ENCODE measurements around the gene MAP3K15. TPM values are rescaled to one million over a fixed set of nuclear protein-coding genes. Genes with fewer than 3 reads are reported as not detected.
A peak's percentile ranks its signal among the peaks of the same experiment; 100 is the strongest.
"Not testable (repeated sequence)": the region's sequence is repeated elsewhere in the genome, so short reads cannot be mapped to it uniquely, and the experiment has no call there.

Gene MAP3K15
- total RNA-seq, 2 experiments from 2014 or later, result 0.07 to 0.23 TPM

GRCh38 chrX:19440713-19441112 is 74.6 kb downstream of the MAP3K15 start:
- Mint-ChIP-seq H3K27ac (no peak overlapping the region), H3K9me3 (no peaks in the 10 kb centered on the region), H3K4me1 (no peaks in the 10 kb centered on the region), H3K36me3 (ENCODE audit: low read depth) (no peaks in the 10 kb centered on the region), H3K27me3 (no peaks in the 10 kb centered on the region), H3K4me3 (no peak overlapping the region)
- CTCF ChIA-PET, result no interaction called here
- no peak for DNase-seq
- POLR2A ChIA-PET, result no interaction called here

GRCh38 chrX:19422661-19423060 is 92.6 kb downstream of the MAP3K15 start:
- CTCF ChIA-PET; H3K4me3 Mint-ChIP-seq; H3K4me1 Mint-ChIP-seq; DNase-seq; H3K27me3 Mint-ChIP-seq; H3K9me3 Mint-ChIP-seq; POLR2A ChIA-PET; H3K36me3 Mint-ChIP-seq (ENCODE audit: low read depth); H3K27ac Mint-ChIP-seq: not testable (repeated sequence)

DNA sequence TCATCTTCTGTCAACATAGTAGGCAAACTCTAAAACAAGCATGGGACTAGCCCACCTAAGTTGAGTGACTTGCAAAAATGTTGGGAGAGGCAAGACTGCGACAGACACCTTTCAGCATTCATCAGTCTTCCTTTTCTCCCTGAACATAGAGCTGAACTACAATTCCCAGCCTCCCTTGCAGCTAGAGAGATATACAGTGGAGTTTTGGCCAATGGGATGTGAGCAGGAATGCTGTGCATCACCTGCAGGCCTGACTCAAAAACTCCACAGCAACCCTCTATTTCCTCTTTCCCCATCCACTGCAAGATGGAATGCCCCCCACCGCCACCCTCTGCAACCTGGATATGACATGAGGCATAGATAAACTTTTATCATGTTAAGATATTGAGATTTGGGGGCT is 105.0 kb downstream of the MAP3K15 start:
- Mint-ChIP-seq H3K4me3 (no peak overlapping the region), H3K27ac (no peak overlapping the region), H3K9me3 (no peaks in the 10 kb centered on the region), H3K36me3 (ENCODE audit: low read depth) (no peaks in the 10 kb centered on the region), H3K4me1 (no peaks in the 10 kb centered on the region), H3K27me3 (peaks cover 3% of the 10 kb centered on the region)
- ChIA-PET CTCF (interaction anchor here (0.6 kb wide), 1 partner anchor 957 kb away, joined by 4 read pairs; no protein-coding TSS in a partner anchor), POLR2A (no interaction called here)
- DNase-seq, result no peak

GRCh38 chrX:19403696-19404095 is 111.6 kb downstream of the MAP3K15 start:
- no peaks in the 10 kb centered on the region for H3K4me1 Mint-ChIP-seq
- DNase-seq, result no peak
- H3K27ac Mint-ChIP-seq, result no peak overlapping the region
- POLR2A ChIA-PET, result no interaction called here
- H3K36me3 Mint-ChIP-seq (ENCODE audit: low read depth), result no peaks in the 10 kb centered on the region
- CTCF ChIA-PET, result no interaction called here
- H3K4me3 Mint-ChIP-seq, result no peak overlapping the region
- no peaks in the 10 kb centered on the region for H3K9me3 Mint-ChIP-seq
- H3K27me3 Mint-ChIP-seq, result peaks cover 7% of the 10 kb centered on the region

DNA sequence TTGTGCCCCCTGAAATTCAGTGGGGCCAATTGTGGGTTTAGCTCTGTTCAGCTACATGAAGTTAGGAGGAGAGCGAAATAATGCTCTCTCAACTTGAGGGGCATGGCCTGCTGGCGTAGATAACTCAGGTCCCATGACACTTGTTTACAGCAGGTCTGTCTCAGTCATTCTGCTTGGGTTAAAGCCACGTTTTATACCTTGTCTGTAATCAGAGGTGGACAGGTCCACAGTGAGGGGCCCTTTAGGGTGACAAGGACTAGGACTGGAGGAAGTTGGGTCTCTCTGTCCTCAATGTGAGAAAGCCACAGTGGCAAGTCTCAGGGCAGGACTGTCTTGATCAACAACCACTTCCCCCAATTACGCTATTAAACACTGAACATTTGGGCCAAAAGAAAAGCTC is 122.6 kb downstream of the MAP3K15 start:
- H3K36me3 Mint-ChIP-seq (ENCODE audit: low read depth), result no peaks in the 10 kb centered on the region
- CTCF ChIA-PET, result no interaction called here
- POLR2A ChIA-PET, result no interaction called here

GRCh38 chrX:19392078-19392477 is 123.2 kb downstream of the MAP3K15 start:
- Mint-ChIP-seq H3K9me3 (no peaks in the 10 kb centered on the region), H3K4me1 (no peaks in the 10 kb centered on the region), H3K4me3 (no peak overlapping the region), H3K27ac (no peak overlapping the region), H3K36me3 (ENCODE audit: low read depth) (no peaks in the 10 kb centered on the region), H3K27me3 (no peaks in the 10 kb centered on the region)
- CTCF ChIA-PET, result interaction anchor here (0.8 to 1.4 kb wide), 2 partner anchors 9 to 169 kb away, joined by 3 read pairs; no protein-coding TSS in a partner anchor
- POLR2A ChIA-PET, result no interaction called here
- no peak for DNase-seq

More for the DNA sequence above, 122.6 kb downstream of the MAP3K15 start:
- Mint-ChIP-seq H3K4me1 (no peaks in the 10 kb centered on the region), H3K27ac (no peak overlapping the region), H3K4me3 (no peak overlapping the region), H3K27me3 (no peaks in the 10 kb centered on the region), H3K9me3 (no peaks in the 10 kb centered on the region)
- DNase-seq, result no peak

DNA sequence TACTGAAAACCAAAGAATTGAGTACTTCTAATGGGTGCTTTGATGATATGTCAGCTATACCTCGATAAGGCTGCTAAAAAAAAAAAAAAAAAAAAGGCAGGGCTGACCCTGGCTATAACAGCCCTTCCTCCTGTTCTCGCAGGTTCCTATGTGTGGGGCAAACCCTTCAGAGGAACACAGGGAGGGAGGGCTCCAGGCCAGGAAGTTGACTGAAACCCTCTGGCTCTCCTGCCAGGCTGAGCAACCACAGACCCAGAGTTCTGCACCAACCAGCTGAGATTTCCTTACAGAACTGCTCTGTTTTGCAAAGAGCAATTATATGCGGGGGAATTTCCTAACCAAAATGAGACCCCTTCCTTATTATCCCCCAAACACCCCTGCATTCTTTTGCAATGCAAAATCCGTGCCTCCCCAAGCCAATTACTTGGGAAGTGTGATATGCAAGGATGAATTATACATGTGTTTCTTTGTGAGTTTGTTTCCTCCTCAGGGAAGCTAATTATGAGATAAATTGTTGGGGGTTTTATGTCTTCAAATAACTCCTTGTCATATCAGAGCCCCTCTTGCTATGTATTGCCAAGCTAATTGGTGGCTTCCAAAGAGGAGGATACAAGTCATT is 126.0 kb downstream of the MAP3K15 start:
- Mint-ChIP-seq H3K27me3 (no peaks in the 10 kb centered on the region), H3K9me3 (no peaks in the 10 kb centered on the region), H3K4me1 (no peaks in the 10 kb centered on the region), H3K4me3 (no peak overlapping the region), H3K27ac (no peak overlapping the region), H3K36me3 (ENCODE audit: low read depth) (no peaks in the 10 kb centered on the region)
- ChIA-PET CTCF (no interaction called here), POLR2A (no interaction called here)
- DNase-seq, result no peak

GRCh38 chrX:19388741-19389140 is 126.6 kb downstream of the MAP3K15 start:
- H3K36me3 Mint-ChIP-seq (ENCODE audit: low read depth), result no peaks in the 10 kb centered on the region
- ChIA-PET POLR2A (no interaction called here), CTCF (no interaction called here)
- no peak for DNase-seq
- H3K9me3 Mint-ChIP-seq, result no peaks in the 10 kb centered on the region
- no peaks in the 10 kb centered on the region for H3K4me1 Mint-ChIP-seq
- H3K27me3 Mint-ChIP-seq, result peaks cover 3% of the 10 kb centered on the region
- H3K4me3 Mint-ChIP-seq, result no peak overlapping the region
- H3K27ac Mint-ChIP-seq, result no peak overlapping the region

GRCh38 chrX:19388064-19388679 is 127.1 kb downstream of the MAP3K15 start:
- POLR2A ChIA-PET, result no interaction called here
- Mint-ChIP-seq H3K36me3 (ENCODE audit: low read depth) (no peaks in the 10 kb centered on the region), H3K9me3 (no peaks in the 10 kb centered on the region), H3K4me1 (no peaks in the 10 kb centered on the region), H3K4me3 (no peak overlapping the region), H3K27me3 (peaks cover 3% of the 10 kb centered on the region), H3K27ac (no peak overlapping the region)
- no peak for DNase-seq
- CTCF ChIA-PET, result no interaction called here

DNA sequence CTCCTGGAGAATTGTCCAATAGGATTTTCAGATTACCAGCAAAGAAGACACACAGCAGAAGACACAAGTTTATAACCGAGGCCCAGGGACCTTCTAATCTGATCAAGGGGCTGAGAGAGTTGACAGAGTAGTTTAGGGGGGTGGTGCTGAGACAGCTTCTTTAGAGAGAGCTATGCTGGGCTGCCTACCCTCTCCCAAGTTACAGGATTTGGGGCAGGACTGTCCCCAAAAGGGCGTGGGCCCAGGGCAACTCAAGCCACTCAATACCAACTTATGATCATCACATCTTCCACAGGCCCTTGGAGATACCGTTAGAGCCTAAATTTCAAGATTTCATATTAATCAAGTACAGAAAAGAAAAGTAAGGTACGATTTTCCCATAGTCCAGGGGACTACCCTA is 128.6 kb downstream of the MAP3K15 start:
- CTCF ChIA-PET, result no interaction called here
- H3K4me1 Mint-ChIP-seq, result no peaks in the 10 kb centered on the region

GRCh38 chrX:19382555-19383145 is 132.7 kb downstream of the MAP3K15 start:
- ChIA-PET POLR2A (no interaction called here), CTCF (interaction anchor here (1.2 to 1.9 kb wide), 2 partner anchors 10 to 153 kb away, joined by 3 to 10 read pairs; no protein-coding TSS in a partner anchor)
- peaks cover 3% of the 10 kb centered on the region for H3K27me3 Mint-ChIP-seq
- no peak overlapping the region for H3K4me3 Mint-ChIP-seq
- H3K27ac Mint-ChIP-seq, result no peak overlapping the region
- H3K36me3 Mint-ChIP-seq (ENCODE audit: low read depth), result no peaks in the 10 kb centered on the region
- no peaks in the 10 kb centered on the region for H3K4me1 Mint-ChIP-seq
- peak; percentile 65 for DNase-seq
- no peaks in the 10 kb centered on the region for H3K9me3 Mint-ChIP-seq

More for the DNA sequence above, 128.6 kb downstream of the MAP3K15 start:
- POLR2A ChIA-PET, result no interaction called here
- no peak for DNase-seq
- H3K36me3 Mint-ChIP-seq (ENCODE audit: low read depth), result no peaks in the 10 kb centered on the region
- H3K4me3 Mint-ChIP-seq, result no peak overlapping the region
- no peak overlapping the region for H3K27ac Mint-ChIP-seq
- H3K9me3 Mint-ChIP-seq, result no peaks in the 10 kb centered on the region
- H3K27me3 Mint-ChIP-seq, result peaks cover 3% of the 10 kb centered on the region

GRCh38 chrX:19381326-19381725 is 134.0 kb downstream of the MAP3K15 start:
- peaks cover 3% of the 10 kb centered on the region for H3K27me3 Mint-ChIP-seq
- H3K4me3 Mint-ChIP-seq, result no peak overlapping the region
- ChIA-PET CTCF (interaction anchor here (0.6 to 1.9 kb wide), 4 partner anchors 8 to 398 kb away, joined by 3 to 10 read pairs (median 4); no protein-coding TSS in a partner anchor), POLR2A (no interaction called here)
- no peak for DNase-seq
- no peaks in the 10 kb centered on the region for H3K9me3 Mint-ChIP-seq
- no peak overlapping the region for H3K27ac Mint-ChIP-seq
- no peaks in the 10 kb centered on the region for H3K36me3 Mint-ChIP-seq (ENCODE audit: low read depth)
- no peaks in the 10 kb centered on the region for H3K4me1 Mint-ChIP-seq

DNA sequence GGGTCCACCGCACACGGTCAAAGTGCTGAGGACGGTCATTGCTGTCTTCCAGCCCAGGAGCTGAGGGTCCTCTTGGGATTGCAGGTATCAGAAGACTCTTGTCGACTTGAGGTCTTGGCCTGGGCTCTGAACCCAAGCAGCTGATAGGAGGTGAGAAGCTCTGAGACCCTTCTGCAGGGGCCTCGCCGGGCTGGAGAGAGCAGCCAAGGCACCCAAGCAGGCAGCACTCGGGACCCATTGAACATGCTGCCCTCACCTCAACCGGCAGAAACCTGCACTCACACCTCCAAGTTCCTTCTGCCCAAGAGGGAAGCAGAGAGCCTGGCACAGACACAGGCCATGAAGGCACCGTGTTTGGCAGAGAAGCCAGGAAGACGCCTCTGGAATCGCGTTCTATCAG is 137.5 kb downstream of the MAP3K15 start:
- Mint-ChIP-seq H3K4me3 (no peak overlapping the region), H3K27me3 (no peaks in the 10 kb centered on the region), H3K4me1 (peaks cover under 1% of the 10 kb centered on the region), H3K36me3 (ENCODE audit: low read depth) (no peaks in the 10 kb centered on the region), H3K9me3 (no peaks in the 10 kb centered on the region), H3K27ac (no peak overlapping the region)
- POLR2A ChIA-PET, result no interaction called here
- CTCF ChIA-PET, result no interaction called here
- no peak for DNase-seq

GRCh38 chrX:19375546-19375945 is 139.8 kb downstream of the MAP3K15 start:
- no peaks in the 10 kb centered on the region for H3K36me3 Mint-ChIP-seq (ENCODE audit: low read depth)
- no peak overlapping the region for H3K4me3 Mint-ChIP-seq
- ChIA-PET CTCF (no interaction called here), POLR2A (no interaction called here)
- H3K27ac Mint-ChIP-seq, result no peak overlapping the region
- no peaks in the 10 kb centered on the region for H3K27me3 Mint-ChIP-seq
- no peak for DNase-seq
- no peaks in the 10 kb centered on the region for H3K9me3 Mint-ChIP-seq
- peaks cover 5% of the 10 kb centered on the region for H3K4me1 Mint-ChIP-seq
